Measurements from ENCODE around the gene CRIP2. TPM values are rescaled to one million over a fixed set of nuclear protein-coding genes. Genes with fewer than 3 reads are reported as not detected.
A peak's percentile ranks its signal among the peaks of the same experiment; 100 is the strongest.

Gene CRIP2
- total and polyA plus RNA-seq, 2 of the 8 experiments (the other 6 are each of a cell fraction or from before 2014, with no cell fraction given): 4.2 to 13.5 TPM

DNA sequence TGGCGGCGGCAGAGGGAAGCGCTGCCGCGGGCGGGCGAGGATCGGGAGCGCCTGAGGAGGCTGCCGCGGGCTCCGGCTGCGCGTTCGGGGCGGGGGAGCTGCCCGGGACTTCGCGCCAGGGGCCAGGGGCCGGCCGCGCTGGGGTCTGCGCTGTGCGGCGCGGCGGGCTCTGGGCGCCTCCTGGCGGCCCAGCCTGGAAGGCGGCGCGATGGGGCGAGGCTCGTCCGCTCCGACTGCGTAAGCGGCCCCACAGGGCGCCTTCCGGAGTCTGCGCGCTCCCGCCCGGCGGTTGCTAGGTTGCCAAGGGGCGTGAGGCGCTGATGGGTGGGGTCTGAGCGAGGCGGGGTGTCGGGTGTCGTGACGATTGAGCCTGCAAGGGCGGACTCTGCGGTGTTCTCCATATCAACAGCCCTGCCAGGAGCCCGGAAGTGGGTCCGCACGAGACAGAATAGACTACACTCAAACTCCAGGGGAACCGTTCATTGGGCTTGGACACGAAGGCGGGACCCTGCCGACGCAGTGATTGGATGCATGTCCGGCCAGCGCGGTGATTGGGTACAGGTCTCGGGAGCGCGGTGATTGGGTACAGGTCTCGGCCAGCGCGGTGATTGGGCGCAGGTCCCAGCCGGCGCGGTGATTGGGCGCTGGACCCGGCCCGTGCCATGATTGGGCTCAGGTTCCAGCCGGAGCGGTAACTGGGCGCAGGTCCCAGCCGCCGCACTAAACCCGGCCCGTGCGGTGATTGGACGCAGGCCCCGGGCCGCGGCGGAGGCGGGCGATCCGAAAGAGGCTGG, 16.1 kb downstream of the CRIP2 start, which contains the start of gene TEDC1 (continued):
- TF ChIP-seq HDAC6 (IDR thresholded peaks at IDR 0.05; ENCODE audit: low read depth, low read length) (no peak), POLR2A (IDR thresholded peaks at IDR 0.05; ENCODE audit: control extremely low read depth in 1 of 2, low read depth in 2 of 2, low read length in 2 of 2) (peak in 1 of 2 experiments; percentile 94; a peak in 2 of 3 replicates), CEBPB (IDR thresholded peaks at IDR 0.05; ENCODE audit: low read depth, low read length) (no peak), POLR2AphosphoS5 (IDR thresholded peaks at IDR 0.05; ENCODE audit: low read depth, low read length) (peak; percentile 88), SP1 (IDR thresholded peaks at IDR 0.05; ENCODE audit: low read depth, low read length) (peak; percentile 97), TAF1 (IDR thresholded peaks at IDR 0.05; ENCODE audit: low read depth, low read length) (peak; percentile 91), SIRT6 (IDR thresholded peaks at IDR 0.05; ENCODE audit: low read length) (no peak), FOSL1 (IDR thresholded peaks at IDR 0.05; ENCODE audit: insufficient read depth, low read depth, low read length) (no peak), TAF7 (optimal IDR thresholded peaks at IDR 0.05; ENCODE audit: borderline replicate concordance, low read depth, low read length) (peak; percentile 77), RAD21 (IDR thresholded peaks at IDR 0.05 in 1 of 2, conservative IDR thresholded peaks at IDR 0.05 in 1 of 2; ENCODE audit: low read depth in 2 of 2, low read length in 2 of 2) (peak; percentile 51 to 74), RBBP5 (IDR thresholded peaks at IDR 0.05; ENCODE audit: borderline replicate concordance, low read depth, low read length) (no peak), CHD1 (IDR thresholded peaks at IDR 0.05; ENCODE audit: low read depth, low read length) (no peak), RFX5 (IDR thresholded peaks at IDR 0.05; ENCODE audit: borderline replicate concordance, low read depth, low read length) (no peak)
- TF ChIP-seq, protein P1, sequence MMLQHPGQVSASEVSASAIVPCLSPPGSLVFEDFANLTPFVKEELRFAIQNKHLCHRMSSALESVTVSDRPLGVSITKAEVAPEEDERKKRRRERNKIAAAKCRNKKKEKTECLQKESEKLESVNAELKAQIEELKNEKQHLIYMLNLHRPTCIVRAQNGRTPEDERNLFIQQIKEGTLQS (IDR thresholded peaks at IDR 0.05; ENCODE audit: insufficient read depth, low read depth, low read length): no peak
- TF ChIP-seq, protein P2, sequence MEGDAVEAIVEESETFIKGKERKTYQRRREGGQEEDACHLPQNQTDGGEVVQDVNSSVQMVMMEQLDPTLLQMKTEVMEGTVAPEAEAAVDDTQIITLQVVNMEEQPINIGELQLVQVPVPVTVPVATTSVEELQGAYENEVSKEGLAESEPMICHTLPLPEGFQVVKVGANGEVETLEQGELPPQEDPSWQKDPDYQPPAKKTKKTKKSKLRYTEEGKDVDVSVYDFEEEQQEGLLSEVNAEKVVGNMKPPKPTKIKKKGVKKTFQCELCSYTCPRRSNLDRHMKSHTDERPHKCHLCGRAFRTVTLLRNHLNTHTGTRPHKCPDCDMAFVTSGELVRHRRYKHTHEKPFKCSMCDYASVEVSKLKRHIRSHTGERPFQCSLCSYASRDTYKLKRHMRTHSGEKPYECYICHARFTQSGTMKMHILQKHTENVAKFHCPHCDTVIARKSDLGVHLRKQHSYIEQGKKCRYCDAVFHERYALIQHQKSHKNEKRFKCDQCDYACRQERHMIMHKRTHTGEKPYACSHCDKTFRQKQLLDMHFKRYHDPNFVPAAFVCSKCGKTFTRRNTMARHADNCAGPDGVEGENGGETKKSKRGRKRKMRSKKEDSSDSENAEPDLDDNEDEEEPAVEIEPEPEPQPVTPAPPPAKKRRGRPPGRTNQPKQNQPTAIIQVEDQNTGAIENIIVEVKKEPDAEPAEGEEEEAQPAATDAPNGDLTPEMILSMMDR (IDR thresholded peaks at IDR 0.05; ENCODE audit: control extremely low read depth in 1 of 3, insufficient read depth in 1 of 3, low read depth in 1 of 3, low read length in 3 of 3): peak in 2 of 3 experiments; percentile 79 to 91; a peak in 3 of 4 replicates
